Measurements from ENCODE around the gene CHAC1. TPM values are rescaled to one million over a fixed set of nuclear protein-coding genes. Genes with fewer than 3 reads are reported as not detected.

The CHAC1 gene
- total RNA-seq, 1 donor from 2014 or later, result 28.5 TPM

DNA sequence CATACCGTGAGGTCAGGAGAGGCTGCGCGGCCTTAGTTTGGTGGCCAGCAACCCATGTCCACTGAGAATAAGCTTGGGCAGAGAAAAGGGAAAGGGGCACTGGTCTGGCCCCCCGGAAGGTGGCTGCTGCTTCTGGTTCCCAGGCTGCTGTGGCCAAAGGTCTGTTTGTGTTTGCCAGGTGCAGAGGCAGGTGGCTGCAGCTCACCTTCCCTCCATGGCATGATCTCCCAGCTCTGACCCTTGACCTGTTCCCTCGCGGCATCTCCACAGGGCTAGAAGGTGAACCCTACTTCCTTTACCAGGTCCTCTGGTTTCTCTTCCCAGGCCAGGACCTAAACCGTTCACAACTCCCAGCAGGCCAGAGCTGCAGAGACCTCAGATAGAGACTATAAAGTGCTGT is 45.2 kb upstream of the CHAC1 start:
- intact Hi-C loops (cut with DNase I), result loop anchor here (5.0 kb wide), 1 partner anchor 424 kb away; the partner anchor contains the start of genes NUSAP1 and OIP5
- H3K4me3 ChIP-seq, result no peak overlapping the region
- peaks cover 19 to 24% of the 10 kb centered on the region in 2 donors for H3K4me1 ChIP-seq
- no peaks in the 10 kb centered on the region for H3K27me3 ChIP-seq
- TF ChIP-seq, protein P1, sequence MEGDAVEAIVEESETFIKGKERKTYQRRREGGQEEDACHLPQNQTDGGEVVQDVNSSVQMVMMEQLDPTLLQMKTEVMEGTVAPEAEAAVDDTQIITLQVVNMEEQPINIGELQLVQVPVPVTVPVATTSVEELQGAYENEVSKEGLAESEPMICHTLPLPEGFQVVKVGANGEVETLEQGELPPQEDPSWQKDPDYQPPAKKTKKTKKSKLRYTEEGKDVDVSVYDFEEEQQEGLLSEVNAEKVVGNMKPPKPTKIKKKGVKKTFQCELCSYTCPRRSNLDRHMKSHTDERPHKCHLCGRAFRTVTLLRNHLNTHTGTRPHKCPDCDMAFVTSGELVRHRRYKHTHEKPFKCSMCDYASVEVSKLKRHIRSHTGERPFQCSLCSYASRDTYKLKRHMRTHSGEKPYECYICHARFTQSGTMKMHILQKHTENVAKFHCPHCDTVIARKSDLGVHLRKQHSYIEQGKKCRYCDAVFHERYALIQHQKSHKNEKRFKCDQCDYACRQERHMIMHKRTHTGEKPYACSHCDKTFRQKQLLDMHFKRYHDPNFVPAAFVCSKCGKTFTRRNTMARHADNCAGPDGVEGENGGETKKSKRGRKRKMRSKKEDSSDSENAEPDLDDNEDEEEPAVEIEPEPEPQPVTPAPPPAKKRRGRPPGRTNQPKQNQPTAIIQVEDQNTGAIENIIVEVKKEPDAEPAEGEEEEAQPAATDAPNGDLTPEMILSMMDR (IDR thresholded peaks at IDR 0.05), result no peak
- no peaks in the 10 kb centered on the region for H3K9me3 ChIP-seq
- H3K27ac ChIP-seq, result peak overlapping the region; percentile 6 to 96
- peaks cover 6 to 8% of the 10 kb centered on the region in 2 donors for H3K36me3 ChIP-seq
- DNase-seq (ENCODE audit: low spot score in 2 of 2), result no peak

DNA sequence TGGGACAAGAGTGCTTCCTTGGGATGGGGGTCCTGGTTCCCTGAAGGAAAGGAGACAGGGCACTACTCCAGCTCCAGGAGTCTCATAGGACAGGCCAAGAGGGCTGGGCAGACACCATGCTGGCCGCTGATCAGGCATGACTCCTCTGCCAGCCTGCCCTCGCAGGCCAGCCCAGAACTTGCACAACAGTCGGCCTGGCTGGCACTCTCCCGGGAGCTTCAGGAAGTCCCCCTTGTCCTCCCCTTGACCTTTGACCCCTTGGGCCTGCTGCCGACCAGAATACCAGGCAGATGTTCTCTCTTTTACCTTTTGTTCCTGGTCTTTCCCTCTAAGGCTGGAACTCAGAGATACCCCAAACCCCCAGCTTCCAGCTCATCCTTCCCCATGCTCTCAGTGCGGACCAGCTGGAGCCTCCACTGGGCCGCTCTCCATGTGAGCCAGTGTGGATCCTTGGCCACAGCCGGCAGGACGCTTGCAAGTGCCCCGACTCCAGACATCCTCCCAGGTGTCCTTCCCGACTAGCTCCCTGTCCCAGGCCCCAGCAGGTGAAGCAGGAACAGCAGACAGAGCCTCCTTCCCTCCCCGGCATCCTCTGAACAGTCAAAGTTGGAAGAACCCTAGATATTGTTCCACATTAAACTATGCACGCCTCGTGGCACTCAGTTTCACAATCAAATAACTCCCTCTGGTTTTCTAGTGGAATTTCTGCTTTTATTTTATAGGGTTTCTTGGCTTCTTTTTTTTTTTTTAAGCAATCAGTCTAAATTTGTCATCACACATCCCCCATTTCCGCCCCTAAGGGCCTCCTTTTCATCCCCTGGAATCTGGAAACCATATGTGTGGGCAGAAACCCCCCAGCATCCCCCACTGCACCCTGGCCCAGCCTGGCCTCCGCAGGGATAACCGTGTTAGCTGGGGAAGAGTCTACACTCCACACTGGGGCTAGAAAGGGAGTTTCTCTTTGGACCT is 43.3 kb upstream of the CHAC1 start:
- no peak for DNase-seq (ENCODE audit: low spot score in 2 of 2)
- Histone ChIP-seq H3K4me1 (peaks cover 19% of the 10 kb centered on the region in 2 donors), H3K36me3 (no peaks in the 10 kb centered on the region), H3K27ac (no peak overlapping the region), H3K4me3 (no peak overlapping the region), H3K27me3 (no peaks in the 10 kb centered on the region), H3K9me3 (no peaks in the 10 kb centered on the region)
- TF ChIP-seq, protein P1 (IDR thresholded peaks at IDR 0.05), result no peak
- intact Hi-C loops (cut with DNase I), result loop anchor here (5.0 kb wide), 1 partner anchor 422 kb away; the partner anchor contains the start of genes NUSAP1 and OIP5

DNA sequence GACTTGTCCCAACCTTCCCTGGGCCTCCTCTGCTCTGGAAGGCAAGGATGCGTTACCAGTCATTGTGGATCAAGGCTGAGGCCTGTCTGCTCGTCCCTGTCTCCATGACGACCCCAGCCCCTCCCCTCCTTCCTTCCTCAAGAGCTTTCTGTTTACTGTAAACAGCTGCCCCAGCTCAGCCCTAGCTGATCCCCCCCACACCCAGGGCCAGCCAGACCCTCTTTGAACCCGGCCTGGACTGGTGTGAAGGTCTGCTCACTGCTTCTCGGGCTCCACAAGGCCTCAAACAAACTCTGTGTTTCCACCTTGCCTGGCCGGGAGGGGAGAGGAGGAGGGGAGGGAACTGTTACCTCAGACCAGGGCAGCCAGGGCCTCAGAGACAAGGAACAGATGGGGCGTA is 42.1 kb upstream of the CHAC1 start:
- no peak overlapping the region for H3K4me3 ChIP-seq
- DNase-seq (ENCODE audit: low spot score in 2 of 2), result no peak
- no peaks in the 10 kb centered on the region for H3K27me3 ChIP-seq
- peaks cover 12 to 13% of the 10 kb centered on the region in 2 donors for H3K4me1 ChIP-seq
- H3K27ac ChIP-seq, result no peak overlapping the region
- H3K36me3 ChIP-seq, result no peaks in the 10 kb centered on the region
- intact Hi-C loops (cut with DNase I), result no loop called here
- H3K9me3 ChIP-seq, result no peaks in the 10 kb centered on the region
- TF ChIP-seq, protein P1 (IDR thresholded peaks at IDR 0.05), result no peak

DNA sequence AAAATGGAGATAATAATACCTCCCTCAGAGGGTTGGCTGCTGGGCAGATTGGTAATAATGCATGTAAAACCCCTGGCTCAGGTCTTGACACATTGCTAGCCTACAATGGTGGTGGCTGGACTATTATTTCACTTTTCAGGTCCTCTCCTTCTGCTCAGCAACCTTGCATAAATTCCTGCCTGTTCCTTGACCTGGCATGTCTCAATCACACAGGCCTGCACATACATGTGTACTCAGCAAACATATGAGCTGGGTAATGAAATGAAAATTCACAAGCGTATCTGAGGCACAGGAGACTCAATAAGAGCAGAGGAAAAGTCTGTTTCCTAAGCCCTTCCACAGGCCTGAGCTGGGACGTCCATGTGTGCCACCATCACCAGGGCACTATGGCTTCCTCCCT is 41.6 kb upstream of the CHAC1 start:
- DNase-seq (ENCODE audit: low spot score in 2 of 2), result no peak
- TF ChIP-seq, protein P1 (IDR thresholded peaks at IDR 0.05), result no peak
- Histone ChIP-seq H3K4me1 (peaks cover 7% of the 10 kb centered on the region in 2 donors), H3K9me3 (no peaks in the 10 kb centered on the region), H3K36me3 (no peaks in the 10 kb centered on the region), H3K4me3 (no peak overlapping the region), H3K27me3 (no peaks in the 10 kb centered on the region), H3K27ac (no peak overlapping the region)
- intact Hi-C loops (cut with DNase I), result no loop called here

DNA sequence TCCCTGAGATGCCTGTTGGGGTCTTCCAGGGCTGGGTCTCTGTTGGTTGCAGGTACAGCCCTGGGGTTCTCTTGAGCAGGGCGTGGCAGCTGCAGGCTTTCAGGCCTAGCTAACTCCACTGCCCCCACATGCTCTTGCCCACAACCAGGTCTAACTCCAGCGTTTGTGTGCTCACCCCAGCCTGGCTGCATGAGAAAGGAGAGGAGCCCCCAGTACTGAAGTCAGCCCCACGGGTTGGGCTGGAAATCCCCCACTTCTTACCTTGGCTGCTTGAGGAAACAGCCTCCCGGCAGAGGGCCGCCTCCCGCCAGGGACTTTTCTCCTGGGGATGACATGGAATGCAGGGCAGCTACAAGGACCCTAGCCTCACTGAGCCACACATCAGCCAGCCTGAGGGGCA is 40.8 kb upstream of the CHAC1 start:
- TF ChIP-seq, protein P1 (IDR thresholded peaks at IDR 0.05), result no peak
- H3K4me3 ChIP-seq, result no peak overlapping the region

More for the DNA sequence above, 40.8 kb upstream of the CHAC1 start:
- intact Hi-C loops (cut with DNase I), result no loop called here
- Histone ChIP-seq H3K4me1 (no peaks in the 10 kb centered on the region), H3K36me3 (no peaks in the 10 kb centered on the region), H3K27me3 (no peaks in the 10 kb centered on the region), H3K9me3 (no peaks in the 10 kb centered on the region), H3K27ac (no peak overlapping the region)
- no peak for DNase-seq (ENCODE audit: low spot score in 2 of 2)

All from ascending aorta (tissue), 2 donors.